GM20000 (cell line): ENCODE data around the gene DOCK8.

Experiments
- DNase-seq: peaks from one replicate; pipeline ENCODE4 v3.0.0; 2012; ENCODE audit warnings: low spot score
- CTCF ChIP-seq: IDR thresholded peaks from 2 replicates; pipeline ENCODE4 v1.5.1; 2012; ENCODE audit warnings: mild to moderate bottlenecking, control low read depth; ENCODE audit errors: extremely low read depth, missing control alignments

Gene DOCK8

DNA sequence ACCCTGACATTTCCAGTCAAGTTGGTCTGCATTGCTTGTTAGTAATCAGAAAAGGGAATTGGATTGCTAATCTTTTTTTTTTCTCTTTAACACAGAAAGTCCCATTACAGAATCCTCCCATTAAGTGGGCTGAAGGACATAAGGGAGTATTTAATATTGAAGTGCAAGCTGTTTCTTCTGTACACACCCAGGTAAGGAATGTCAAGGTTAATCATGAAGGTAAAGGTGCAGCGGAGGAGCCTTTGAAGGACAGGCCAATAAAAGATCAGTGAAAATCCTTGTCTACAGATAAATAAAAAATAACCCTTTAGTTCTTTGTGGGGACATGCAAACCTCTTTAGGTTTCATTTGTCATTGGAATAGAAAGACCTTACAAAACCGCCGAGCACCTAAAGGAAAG, 161.4 kb downstream of the DOCK8 start:
- TF ChIP-seq CTCF, result no peak
- no peak for DNase-seq

DNA sequence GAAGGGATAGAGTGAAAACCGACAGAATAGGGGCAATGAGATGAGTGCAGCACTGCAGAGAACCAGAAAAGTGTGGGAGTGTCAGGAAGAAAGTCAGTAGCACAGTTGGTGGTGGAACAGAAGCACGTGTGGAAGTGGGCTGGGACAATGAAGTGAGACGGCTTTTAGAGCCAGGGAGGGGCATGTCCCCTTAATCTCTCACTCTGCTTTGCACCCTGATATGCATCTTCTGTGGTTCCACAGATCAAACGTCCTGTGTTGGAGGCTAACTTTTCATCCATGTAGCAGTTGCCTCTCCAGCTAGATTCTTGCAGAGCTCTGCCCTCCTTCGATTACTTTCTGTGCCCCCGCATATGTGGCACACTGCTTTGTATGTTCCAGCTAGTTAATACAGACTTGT, 163.6 kb downstream of the DOCK8 start:
- TF ChIP-seq CTCF, result no peak
- DNase-seq, result no peak

- DNase-seq, result no peak
- TF ChIP-seq CTCF, result no peak
These were observed 167.7 kb downstream of the DOCK8 start for GRCh38 chr9:382383-382782.

DNA sequence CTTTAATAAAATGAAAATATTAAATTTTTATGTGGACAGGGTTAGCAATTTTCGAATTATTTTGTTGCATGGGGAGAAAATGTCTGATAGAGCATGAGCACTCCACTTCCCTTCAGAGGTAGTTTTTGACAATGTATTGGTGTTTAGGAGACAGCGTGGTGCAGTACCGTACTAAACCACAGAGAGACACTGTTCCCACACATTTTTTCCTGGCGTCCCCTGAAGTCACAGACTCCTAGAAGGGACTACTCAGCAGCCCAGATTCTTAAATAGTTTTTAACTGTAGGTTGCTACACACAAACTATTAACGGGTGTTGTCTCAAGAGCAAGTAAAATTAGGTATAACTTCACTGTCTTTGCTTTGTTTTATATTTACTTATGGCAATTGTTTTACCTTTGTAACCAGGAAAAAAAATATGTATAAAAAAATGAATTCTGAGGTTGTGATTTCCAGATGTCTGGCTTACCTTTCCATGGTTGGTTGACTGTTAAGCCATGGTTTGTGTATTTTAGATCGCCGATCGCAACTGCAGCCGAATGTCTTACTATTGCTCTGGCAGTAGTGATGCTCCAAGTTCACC, 171.2 kb downstream of the DOCK8 start:
- no peak for DNase-seq
- peak; percentile 35 for TF ChIP-seq CTCF

- DNase-seq, result no peak
- no peak for TF ChIP-seq CTCF
These were observed 174.5 kb downstream of the DOCK8 start for GRCh38 chr9:389159-389558.

- no peak for TF ChIP-seq CTCF
- no peak for DNase-seq
These were observed 175.1 kb downstream of the DOCK8 start for GRCh38 chr9:389758-390157.

GRCh38 chr9:392077-392804, 177.6 kb downstream of the DOCK8 start:
- DNase-seq, result no peak

More at GRCh38 chr9:392077-392804, 177.6 kb downstream of the DOCK8 start:
- no peak for TF ChIP-seq CTCF
